Measurements from ENCODE around the gene MRPS27.

- TF ChIP-seq POLR2A (IDR thresholded peaks at IDR 0.05) (no peak), CTCF (IDR thresholded peaks at IDR 0.05) (no peak), EP300 (IDR thresholded peaks at IDR 0.05) (no peak)
Measured at GRCh38 chr5:72286798-72287197, 33.2 kb downstream of the MRPS27 start.
